Parathyroid adenoma (tissue), 2 donors: ENCODE measurements around the gene C16orf87.

Experiments
- H2AFZ ChIP-seq: fragments of 300-600 bp; sonication (generic); one replicate; pipeline ENCODE4 v1.7.0; 2017; ENCODE audit warnings: antibody characterized with exemption, mild to moderate bottlenecking
- H3K27ac ChIP-seq: fragments of 300-600 bp; sonication (generic); one replicate; pipeline ENCODE4 v1.7.0; 2017
- H3K27me3 ChIP-seq: fragments of 300-600 bp; sonication (generic); one replicate; pipeline ENCODE4 v1.7.0; 2017; ENCODE audit warnings: low read length; ENCODE audit not compliant: control insufficient read depth, insufficient read depth
- H3K36me3 ChIP-seq: fragments of 300-600 bp; sonication (generic); one replicate; pipeline ENCODE4 v1.7.0; 2017; ENCODE audit warnings: low read length; ENCODE audit not compliant: control insufficient read depth, insufficient read depth
- H3K4me1 ChIP-seq: fragments of 300-600 bp; sonication (generic); one replicate; pipeline ENCODE4 v1.7.0; 2017; ENCODE audit warnings: control low read depth
- H3K4me2 ChIP-seq: fragments of 300-600 bp; sonication (generic); one replicate; pipeline ENCODE4 v1.7.0; 2017; ENCODE audit warnings: low read length
- H3K4me3 ChIP-seq: fragments of 300-600 bp; sonication (generic); one replicate; pipeline ENCODE4 v1.7.0; 2017; ENCODE audit warnings: low read depth, low read length
- H3K79me2 ChIP-seq: fragments of 300-600 bp; sonication (generic); one replicate; pipeline ENCODE4 v1.7.0; 2017; ENCODE audit warnings: control low read depth
- H3K9ac ChIP-seq: fragments of 300-600 bp; sonication (generic); one replicate; pipeline ENCODE4 v1.7.0; 2017; ENCODE audit warnings: mild to moderate bottlenecking
- H3K9me3 ChIP-seq: fragments of 300-600 bp; sonication (generic); one replicate; pipeline ENCODE4 v1.7.0; 2017; ENCODE audit warnings: low read length; ENCODE audit not compliant: control insufficient read depth
- TF ChIP-seq, protein P1 (sequence below): fragments of 300-600 bp; sonication (generic); IDR thresholded peaks from one replicate; pipeline ENCODE4 v1.7.0; 2017; ENCODE audit warnings: antibody characterized with exemption, mild to moderate bottlenecking
- donor health status: primary hyperparathyroidism.

The C16orf87 gene

DNA sequence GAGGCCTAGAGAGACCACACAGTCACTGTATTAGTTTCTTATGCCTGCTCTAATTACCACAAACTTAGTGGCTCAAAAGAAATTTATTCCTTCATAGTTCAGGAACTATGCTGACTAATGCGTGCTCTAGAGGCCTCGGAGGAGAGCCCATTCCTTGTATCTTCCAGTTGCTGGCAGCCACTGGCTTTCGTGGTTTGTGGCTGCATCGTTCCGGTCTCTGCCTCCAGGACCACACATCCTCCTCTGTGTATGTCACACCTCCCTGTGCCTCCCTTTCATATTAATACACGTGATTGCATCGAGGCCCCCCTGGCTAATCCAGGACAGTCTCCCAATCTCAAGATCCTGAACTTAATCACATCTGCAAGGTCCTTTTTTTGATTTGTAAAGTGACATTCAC lies 65.9 kb downstream of the C16orf87 start:
- H3K27me3 ChIP-seq = no peaks in the 10 kb centered on the region
- no peaks in the 10 kb centered on the region for H3K4me1 ChIP-seq
- H3K36me3 ChIP-seq = no peaks in the 10 kb centered on the region
- no peak overlapping the region for H3K4me3 ChIP-seq
- TF ChIP-seq, protein P1, sequence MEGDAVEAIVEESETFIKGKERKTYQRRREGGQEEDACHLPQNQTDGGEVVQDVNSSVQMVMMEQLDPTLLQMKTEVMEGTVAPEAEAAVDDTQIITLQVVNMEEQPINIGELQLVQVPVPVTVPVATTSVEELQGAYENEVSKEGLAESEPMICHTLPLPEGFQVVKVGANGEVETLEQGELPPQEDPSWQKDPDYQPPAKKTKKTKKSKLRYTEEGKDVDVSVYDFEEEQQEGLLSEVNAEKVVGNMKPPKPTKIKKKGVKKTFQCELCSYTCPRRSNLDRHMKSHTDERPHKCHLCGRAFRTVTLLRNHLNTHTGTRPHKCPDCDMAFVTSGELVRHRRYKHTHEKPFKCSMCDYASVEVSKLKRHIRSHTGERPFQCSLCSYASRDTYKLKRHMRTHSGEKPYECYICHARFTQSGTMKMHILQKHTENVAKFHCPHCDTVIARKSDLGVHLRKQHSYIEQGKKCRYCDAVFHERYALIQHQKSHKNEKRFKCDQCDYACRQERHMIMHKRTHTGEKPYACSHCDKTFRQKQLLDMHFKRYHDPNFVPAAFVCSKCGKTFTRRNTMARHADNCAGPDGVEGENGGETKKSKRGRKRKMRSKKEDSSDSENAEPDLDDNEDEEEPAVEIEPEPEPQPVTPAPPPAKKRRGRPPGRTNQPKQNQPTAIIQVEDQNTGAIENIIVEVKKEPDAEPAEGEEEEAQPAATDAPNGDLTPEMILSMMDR = no peak
- no peak overlapping the region for H2AFZ ChIP-seq
- H3K9me3 ChIP-seq = no peaks in the 10 kb centered on the region
- H3K79me2 ChIP-seq = no peaks in the 10 kb centered on the region
- no peak overlapping the region for H3K27ac ChIP-seq
- H3K4me2 ChIP-seq = no peak overlapping the region
- no peak overlapping the region for H3K9ac ChIP-seq

DNA sequence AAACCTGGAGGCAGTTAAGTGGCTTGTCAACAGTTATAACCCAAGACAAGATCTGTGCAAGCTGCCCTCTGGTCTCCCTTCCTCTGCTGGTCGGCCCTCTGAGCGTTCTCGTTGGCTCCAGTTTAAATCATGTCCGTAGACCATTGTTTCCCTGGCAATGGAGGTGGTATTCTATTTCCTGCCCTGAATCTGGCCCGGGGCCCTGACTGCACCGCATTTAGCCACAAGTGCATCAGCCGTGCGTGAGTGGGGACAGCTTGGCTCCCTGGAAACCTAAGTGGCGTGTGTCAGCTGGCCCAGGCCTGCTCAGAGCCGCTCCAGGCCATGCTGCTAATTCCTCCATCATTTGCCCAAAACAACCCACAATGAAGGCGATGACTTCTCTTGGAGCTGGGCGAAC lies 67.8 kb downstream of the C16orf87 start:
- H3K9ac ChIP-seq = no peak overlapping the region
- H3K4me3 ChIP-seq = no peak overlapping the region
- no peaks in the 10 kb centered on the region for H3K27me3 ChIP-seq
- no peak overlapping the region for H3K27ac ChIP-seq
- no peak overlapping the region for H3K4me2 ChIP-seq
- H3K4me1 ChIP-seq = no peaks in the 10 kb centered on the region
- H3K36me3 ChIP-seq = no peaks in the 10 kb centered on the region
- no peaks in the 10 kb centered on the region for H3K79me2 ChIP-seq
- TF ChIP-seq, protein P1 = no peak
- no peak overlapping the region for H2AFZ ChIP-seq
- no peaks in the 10 kb centered on the region for H3K9me3 ChIP-seq

DNA sequence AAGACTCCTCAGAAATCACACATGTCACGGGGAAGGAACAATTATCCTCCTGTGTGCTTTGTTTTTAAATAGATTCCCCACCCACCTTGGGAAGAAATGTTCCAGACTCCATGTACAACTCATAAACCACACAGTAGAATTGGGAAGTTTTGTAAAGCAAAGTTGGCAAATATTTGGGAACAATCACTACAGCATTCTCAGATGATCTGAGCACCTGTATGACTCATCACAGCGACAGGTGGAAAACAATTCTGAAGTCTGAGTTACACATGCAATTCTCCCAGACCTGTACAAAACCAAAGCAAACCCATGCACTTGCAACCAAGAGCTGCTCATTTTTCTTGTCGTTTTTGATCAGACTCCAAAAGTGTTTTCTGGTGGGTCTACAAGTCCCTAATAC lies 68.4 kb downstream of the C16orf87 start:
- Histone ChIP-seq H2AFZ (no peak overlapping the region), H3K4me2 (no peak overlapping the region), H3K27ac (no peak overlapping the region), H3K9me3 (no peaks in the 10 kb centered on the region), H3K79me2 (no peaks in the 10 kb centered on the region), H3K4me3 (no peak overlapping the region), H3K4me1 (no peaks in the 10 kb centered on the region), H3K27me3 (no peaks in the 10 kb centered on the region), H3K36me3 (no peaks in the 10 kb centered on the region), H3K9ac (no peak overlapping the region)
- TF ChIP-seq, protein P1 = no peak

DNA sequence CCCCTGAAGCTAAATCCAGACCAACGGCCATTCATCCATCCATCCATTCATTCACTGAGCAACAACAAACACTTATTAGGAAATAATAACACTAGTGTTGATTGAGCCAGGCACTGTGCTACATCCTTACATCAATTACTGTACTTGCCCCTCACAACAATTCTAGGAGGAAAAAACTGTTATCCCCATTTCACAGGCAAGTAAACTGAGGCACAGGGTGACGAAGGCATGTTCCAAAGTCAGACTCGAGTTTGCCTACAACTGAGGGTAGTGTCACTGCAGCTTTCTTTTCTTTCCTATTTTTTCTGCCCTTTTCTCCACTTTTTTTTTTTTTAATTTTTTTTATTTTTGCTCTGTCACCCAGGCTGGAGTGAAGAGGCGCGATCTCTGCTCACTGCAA lies 71.7 kb downstream of the C16orf87 start:
- no peaks in the 10 kb centered on the region for H3K9me3 ChIP-seq
- H3K4me3 ChIP-seq = no peak overlapping the region
- H3K27me3 ChIP-seq = no peaks in the 10 kb centered on the region
- H3K4me1 ChIP-seq = no peaks in the 10 kb centered on the region
- H3K79me2 ChIP-seq = no peaks in the 10 kb centered on the region
- no peak overlapping the region for H3K4me2 ChIP-seq
- no peak overlapping the region for H2AFZ ChIP-seq
- TF ChIP-seq, protein P1 = no peak
- no peak overlapping the region for H3K9ac ChIP-seq
- H3K27ac ChIP-seq = no peak overlapping the region
- H3K36me3 ChIP-seq = no peaks in the 10 kb centered on the region

DNA sequence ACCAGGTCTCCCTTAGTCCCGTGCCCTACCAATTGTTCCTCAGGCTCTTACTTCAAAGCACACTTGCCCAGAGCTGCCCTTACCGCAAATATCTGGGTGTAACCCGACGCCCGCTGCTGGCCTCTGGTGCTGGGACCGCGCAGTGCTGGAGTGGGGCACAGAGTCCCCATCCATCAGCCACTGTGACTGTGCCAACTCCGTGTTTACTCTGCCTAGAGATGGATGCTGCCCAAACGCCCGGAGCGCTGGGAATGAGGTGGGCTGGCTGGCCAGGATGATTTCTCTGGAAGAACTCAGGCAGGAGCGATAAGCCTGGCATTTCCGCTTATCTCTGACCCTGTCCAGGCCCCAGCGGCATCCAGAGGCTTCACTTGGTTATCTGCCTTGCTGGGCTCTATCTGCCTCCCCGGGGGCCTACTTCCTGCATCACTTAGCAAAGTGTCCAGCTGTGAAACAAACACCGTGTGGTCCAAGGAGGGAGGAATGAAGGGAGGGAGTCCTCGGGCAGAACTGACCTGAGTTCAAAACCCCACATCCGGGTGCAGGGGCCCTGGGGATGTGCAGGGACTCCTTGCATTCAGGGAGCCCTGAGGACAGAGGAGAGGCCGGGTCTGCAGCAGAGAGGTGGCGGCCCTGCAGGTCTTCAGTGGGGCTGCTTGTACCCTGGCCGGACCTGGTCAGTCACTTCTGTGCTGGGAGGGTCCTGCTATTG lies 73.5 kb downstream of the C16orf87 start:
- no peaks in the 10 kb centered on the region for H3K79me2 ChIP-seq
- H2AFZ ChIP-seq = peak overlapping the region; percentile 22
- no peak overlapping the region for H3K9ac ChIP-seq
- no peak overlapping the region for H3K4me2 ChIP-seq
- no peak overlapping the region for H3K27ac ChIP-seq
- H3K4me3 ChIP-seq = no peak overlapping the region
- H3K4me1 ChIP-seq = no peaks in the 10 kb centered on the region
- no peaks in the 10 kb centered on the region for H3K27me3 ChIP-seq
- H3K9me3 ChIP-seq = no peaks in the 10 kb centered on the region
- no peaks in the 10 kb centered on the region for H3K36me3 ChIP-seq
- TF ChIP-seq, protein P1 = no peak
